H1 (cell line): ENCODE data around the gene SLC35F3. TPM values are rescaled to one million over a fixed set of nuclear protein-coding genes. Genes with fewer than 3 reads are reported as not detected.

ENCODE experiments used
- CHD7 ChIP-seq: fragments of 300-600 bp; sonication (generic); IDR thresholded peaks from 2 replicates; pipeline ENCODE4 v1.7.1; 2012; ENCODE audit warnings: low read length, moderate library complexity, mild to moderate bottlenecking, inconsistent platforms; ENCODE audit not compliant: insufficient replicate concordance
- polyA plus RNA-seq, 7 experiments: library from polyadenylated mRNA; depleted of rRNA in 3 of 7; stranded (reverse) in 5 of 7; unstranded in 2 of 7; fragments of >200 nt in 5 of 7; fragments of 200-250 nt in 2 of 7; gene quantifications; 1 replicate in 5 of 7; 2 replicates in 1 of 7; 4 replicates in 1 of 7; pipeline versions ENCODE4 v1.2.1 to v1.2.3, GENCODE V29; 2011 to 2013; ENCODE audit warnings: missing spikeins in 2 of 7, mixed read lengths in 2 of 7
- total RNA-seq: library from RNA; stranded (reverse); fragmentation: NEBNext Ultra II Directional; extraction: Animal tissue kit (Norgen Biotek cat#: 25700); gene quantifications from 2 replicates; pipeline ENCODE4 v1.2.1, GENCODE V29; 2021

The SLC35F3 gene
- total and polyA plus RNA-seq, 2 of the 8 experiments (the other 6 are each of a cell fraction or from before 2014, with no cell fraction given), result 0.78 to 1.2 TPM

GRCh38 chr1:234337233-234337632 lies 432.8 kb downstream of the SLC35F3 start (continued):
- no peak for TF ChIP-seq CHD7
